NCI-H2107 (cell line): ENCODE results near the gene LCE3C.
"Not testable (repeated sequence)": the region's sequence is repeated elsewhere in the genome, so short reads cannot be mapped to it uniquely, and the experiment has no call there.

Experiments used
- DNase-seq: peaks from one replicate; lab custom pipeline; 2025; lab: John Stamatoyannopoulos, UW

The LCE3C gene

GRCh38 chr1:152599934-152600333 lies at the start of gene LCE3C:
TSS of gene LCE3C (plus strand) at chr1:152600234. CDS start at chr1:152600732, 498 bp downstream.
- no peak for DNase-seq

GRCh38 chr1:152565115-152565514 lies 34.9 kb upstream of the LCE3C start:
- DNase-seq = no peak

- DNase-seq = no peak
Observed at GRCh38 chr1:152565535-152566215, 34.4 kb upstream of the LCE3C start.

GRCh38 chr1:152566681-152567080 lies 33.4 kb upstream of the LCE3C start, which contains the start of gene LCE3E:
TSS of gene LCE3E (minus strand) at chr1:152566780. CDS start at chr1:152566208, 572 bp downstream.
- no peak for DNase-seq

- no peak for DNase-seq
Observed at GRCh38 chr1:152577168-152577567, 22.9 kb upstream of the LCE3C start.

GRCh38 chr1:152579526-152579925 lies 20.5 kb upstream of the LCE3C start:
- not testable (repeated sequence) for DNase-seq

GRCh38 chr1:152580433-152580832 lies 19.6 kb upstream of the LCE3C start, which contains the start of gene LCE3D:
TSS of gene LCE3D (minus strand) at chr1:152580516. CDS start at chr1:152579936, 580 bp downstream.
- no peak for DNase-seq

GRCh38 chr1:152582647-152583046 lies 17.4 kb upstream of the LCE3C start:
- DNase-seq = no peak

GRCh38 chr1:152585586-152585985 lies 14.4 kb upstream of the LCE3C start:
- DNase-seq = no peak

- DNase-seq = no peak
Observed at GRCh38 chr1:152596986-152597385, 3.0 kb upstream of the LCE3C start.

GRCh38 chr1:152613511-152613910 lies 13.5 kb downstream of the LCE3C start, which contains the start of gene LCE3B:
TSS of gene LCE3B (plus strand) at chr1:152613811. CDS start at chr1:152613811, 0 bp downstream.
- no peak for DNase-seq

- no peak for DNase-seq
Observed at GRCh38 chr1:152621993-152622392, 22.0 kb downstream of the LCE3C start.

GRCh38 chr1:152622803-152623202 lies 22.8 kb downstream of the LCE3C start, which contains the start of gene LCE3A:
TSS of gene LCE3A (minus strand) at chr1:152623103. CDS start at chr1:152623103, 0 bp downstream.
- no peak for DNase-seq

GRCh38 chr1:152623203-152623844 lies 23.3 kb downstream of the LCE3C start:
- DNase-seq = no peak

GRCh38 chr1:152626744-152627143 lies 26.7 kb downstream of the LCE3C start:
- no peak for DNase-seq

- DNase-seq = no peak
Observed at GRCh38 chr1:152630596-152630995, 30.6 kb downstream of the LCE3C start.

- DNase-seq = no peak
Observed at GRCh38 chr1:152640351-152640750, 40.3 kb downstream of the LCE3C start.

- DNase-seq = no peak
Observed at GRCh38 chr1:152643945-152644344, 43.9 kb downstream of the LCE3C start.

GRCh38 chr1:152645146-152645545 lies 45.1 kb downstream of the LCE3C start:
- DNase-seq = no peak

GRCh38 chr1:152646656-152647055 lies 46.6 kb downstream of the LCE3C start:
- no peak for DNase-seq
